Effector CD4-positive, alpha-beta T cell (primary cell): ENCODE data around the gene CERS2.

Source experiments
- DNase-seq: peaks from one replicate; pipeline ENCODE4 v3.0.0-alpha.2; 2020
- total RNA-seq: gene quantifications from one replicate; lab custom pipeline; 2026; lab: John Stamatoyannopoulos, UW

CERS2 gene
- total RNA-seq: 78.8 reads per million, percentile 78 among the genes with 10 or more reads in this experiment

- DNase-seq: peak; percentile 71
Measured at GRCh38 chr1:150974580-150975478, at the start of gene CERS2. Gene CERS2 (minus strand): TSS chr1:150974835. CDS start chr1:150969090, 5,745 bp downstream.

GRCh38 chr1:151013518-151013917 lies 38.9 kb upstream of the CERS2 start:
- no peak for DNase-seq

GRCh38 chr1:151012684-151013471 lies 38.2 kb upstream of the CERS2 start:
- no peak for DNase-seq

- DNase-seq: no peak
Measured at GRCh38 chr1:151011154-151011850, 36.7 kb upstream of the CERS2 start.

GRCh38 chr1:151010346-151010726 lies 35.7 kb upstream of the CERS2 start:
- DNase-seq: no peak

GRCh38 chr1:151009674-151010345 lies 35.2 kb upstream of the CERS2 start:
- no peak for DNase-seq

GRCh38 chr1:151009206-151009587 lies 34.6 kb upstream of the CERS2 start:
- DNase-seq: no peak

GRCh38 chr1:151008244-151009205 lies 33.9 kb upstream of the CERS2 start, which contains the start of gene PRUNE1:
Gene PRUNE1 (plus strand): TSS chr1:151008449. CDS start chr1:151008633, 184 bp downstream.
- DNase-seq: peak; percentile 97

- DNase-seq: no peak
Measured at GRCh38 chr1:151007853-151008243, 33.2 kb upstream of the CERS2 start.

GRCh38 chr1:151006327-151007052 lies 31.9 kb upstream of the CERS2 start, which contains the start of gene MINDY1:
Gene MINDY1 (minus strand): TSS chr1:151006902. CDS start chr1:151002617, 4,285 bp downstream.
- no peak for DNase-seq

GRCh38 chr1:151005729-151006319 lies 31.2 kb upstream of the CERS2 start:
- no peak for DNase-seq

- no peak for DNase-seq
Measured at GRCh38 chr1:151003180-151003579, 28.5 kb upstream of the CERS2 start.

- no peak for DNase-seq
Measured at GRCh38 chr1:151002611-151003010, 28.0 kb upstream of the CERS2 start.

GRCh38 chr1:151002051-151002450 lies 27.4 kb upstream of the CERS2 start:
- DNase-seq: no peak

- DNase-seq: no peak
Measured at GRCh38 chr1:151001602-151002001, 27.0 kb upstream of the CERS2 start.

- no peak for DNase-seq
Measured at GRCh38 chr1:151000408-151000807, 25.8 kb upstream of the CERS2 start.

- no peak for DNase-seq
Measured at GRCh38 chr1:150999926-151000325, 25.3 kb upstream of the CERS2 start.

GRCh38 chr1:150999051-150999674 lies 24.5 kb upstream of the CERS2 start:
- no peak for DNase-seq

- DNase-seq: no peak
Measured at GRCh38 chr1:150997949-150998348, 23.3 kb upstream of the CERS2 start.
